D721Med (cell line): ENCODE measurements around the gene UVRAG.
"Not testable (repeated sequence)": the region's sequence is repeated elsewhere in the genome, so short reads cannot be mapped to it uniquely, and the experiment has no call there.

Source experiments
- DNase-seq: peaks from one replicate; pipeline ENCODE4 v3.0.0; 2011; ENCODE audit warnings: low spot score; ENCODE audit not compliant: insufficient read length
- FAIRE-seq: peaks from 2 replicates; lab custom pipeline; 2011; peaks lifted over from hg19 to GRCh38; lab: Jason Lieb, UNC
- TF ChIP-seq, protein P1 (sequence below): IDR thresholded peaks from 2 replicates; pipeline ENCODE4 v1.5.1; 2012; ENCODE audit warnings: mild to moderate bottlenecking, control low read depth; ENCODE audit not compliant: insufficient read depth; ENCODE audit errors: missing control alignments

Gene UVRAG

DNA sequence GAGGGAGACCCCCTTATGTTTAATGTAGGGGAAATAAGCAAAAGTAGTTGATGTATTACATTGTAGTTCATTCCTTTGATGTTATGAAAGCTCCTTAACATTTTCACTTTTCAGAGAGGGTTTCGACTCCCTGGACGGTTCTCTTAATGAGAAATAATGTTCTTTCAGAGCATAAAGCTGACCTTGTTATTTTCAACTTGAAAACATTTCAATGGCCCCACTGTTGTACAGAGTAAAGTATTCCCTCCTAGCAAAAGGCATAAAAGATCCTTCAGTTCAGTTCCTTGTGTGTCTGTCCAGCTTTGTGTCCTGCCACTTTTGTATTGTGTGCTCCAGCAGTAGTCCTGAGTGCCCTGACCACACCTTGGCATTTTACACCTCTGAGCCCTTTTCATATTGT is 63.9 kb downstream of the UVRAG start:
- no peak for FAIRE-seq
- no peak for DNase-seq
- TF ChIP-seq, protein P1, sequence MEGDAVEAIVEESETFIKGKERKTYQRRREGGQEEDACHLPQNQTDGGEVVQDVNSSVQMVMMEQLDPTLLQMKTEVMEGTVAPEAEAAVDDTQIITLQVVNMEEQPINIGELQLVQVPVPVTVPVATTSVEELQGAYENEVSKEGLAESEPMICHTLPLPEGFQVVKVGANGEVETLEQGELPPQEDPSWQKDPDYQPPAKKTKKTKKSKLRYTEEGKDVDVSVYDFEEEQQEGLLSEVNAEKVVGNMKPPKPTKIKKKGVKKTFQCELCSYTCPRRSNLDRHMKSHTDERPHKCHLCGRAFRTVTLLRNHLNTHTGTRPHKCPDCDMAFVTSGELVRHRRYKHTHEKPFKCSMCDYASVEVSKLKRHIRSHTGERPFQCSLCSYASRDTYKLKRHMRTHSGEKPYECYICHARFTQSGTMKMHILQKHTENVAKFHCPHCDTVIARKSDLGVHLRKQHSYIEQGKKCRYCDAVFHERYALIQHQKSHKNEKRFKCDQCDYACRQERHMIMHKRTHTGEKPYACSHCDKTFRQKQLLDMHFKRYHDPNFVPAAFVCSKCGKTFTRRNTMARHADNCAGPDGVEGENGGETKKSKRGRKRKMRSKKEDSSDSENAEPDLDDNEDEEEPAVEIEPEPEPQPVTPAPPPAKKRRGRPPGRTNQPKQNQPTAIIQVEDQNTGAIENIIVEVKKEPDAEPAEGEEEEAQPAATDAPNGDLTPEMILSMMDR = no peak

DNA sequence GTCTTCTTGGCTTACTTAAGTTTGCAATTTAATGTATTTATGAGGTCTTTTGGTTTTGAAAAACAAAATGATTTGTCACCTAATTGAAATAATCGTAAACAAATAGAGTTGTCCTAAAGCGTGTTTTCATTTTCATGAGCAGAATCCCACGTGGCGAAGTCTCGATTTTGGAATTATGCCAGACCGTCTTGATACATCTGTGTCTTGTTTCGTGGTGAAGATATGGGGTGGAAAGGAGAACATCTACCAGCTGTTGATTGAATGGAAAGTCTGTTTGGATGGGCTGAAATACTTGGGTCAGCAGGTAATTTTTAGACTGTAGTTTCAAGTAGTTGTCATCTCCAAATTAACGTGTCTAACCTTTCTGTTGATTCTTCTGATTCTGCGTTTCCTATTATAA is 64.7 kb downstream of the UVRAG start:
- DNase-seq (no peak), FAIRE-seq (no peak)
- TF ChIP-seq, protein P1 = no peak

DNA sequence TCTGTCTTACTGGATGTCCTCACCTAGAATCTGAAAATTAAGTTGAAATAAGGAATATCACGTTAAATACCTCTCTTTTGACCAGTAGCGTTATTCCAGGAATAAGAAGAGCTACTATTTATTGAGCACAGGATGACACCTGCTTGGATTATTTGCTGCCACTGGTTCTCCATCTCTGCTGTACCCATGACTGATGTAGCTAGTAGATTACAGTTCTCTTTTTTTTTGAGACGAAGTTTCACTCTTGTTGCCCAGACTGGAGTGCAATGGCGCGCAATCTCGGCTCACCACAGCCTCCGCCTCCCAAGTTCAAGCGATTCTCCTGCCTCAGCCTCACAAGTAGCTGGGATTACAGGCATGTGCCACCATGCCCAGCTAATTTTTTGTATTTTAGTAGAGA is 65.3 kb downstream of the UVRAG start:
- FAIRE-seq, DNase-seq: not testable (repeated sequence)

DNA sequence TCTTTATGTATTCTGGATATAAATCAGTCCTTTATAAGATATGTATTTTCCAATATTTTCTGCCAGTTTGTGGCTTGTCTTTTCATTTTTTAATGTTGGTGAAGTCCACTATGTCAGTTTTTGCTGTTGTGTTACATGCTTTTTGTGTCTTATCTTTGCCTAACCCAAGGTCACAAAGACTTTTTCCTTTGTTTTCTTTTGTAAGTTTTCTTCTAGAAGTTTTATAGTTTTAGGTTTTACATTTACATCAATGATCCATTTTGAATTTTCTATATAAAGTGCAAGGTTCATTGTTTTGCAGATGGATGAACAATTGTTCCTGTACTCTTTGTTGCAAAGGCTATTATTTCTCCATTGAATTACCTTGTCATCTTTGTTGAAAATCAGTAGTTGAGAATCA is 69.3 kb downstream of the UVRAG start:
- DNase-seq (no peak), FAIRE-seq (no peak)
- TF ChIP-seq, protein P1 = no peak

DNA sequence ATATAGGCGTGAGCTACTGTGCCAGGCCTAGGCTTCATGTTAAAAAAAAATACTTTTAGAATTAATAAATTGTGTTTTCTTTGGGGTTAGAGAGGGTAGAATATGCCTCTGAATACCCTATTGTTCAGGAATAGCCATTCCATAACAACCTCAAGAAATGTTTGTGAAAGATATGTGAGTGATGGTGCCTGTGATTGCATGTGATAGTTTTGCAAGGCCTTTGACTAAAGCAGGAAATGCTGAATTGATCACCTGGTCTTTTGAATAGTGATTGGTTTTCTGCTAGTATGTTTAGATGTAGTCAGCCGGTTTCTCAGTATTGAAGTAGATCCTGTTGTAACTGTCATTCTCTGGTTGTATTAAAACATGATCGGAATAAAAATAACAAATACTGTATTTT is 73.4 kb downstream of the UVRAG start:
- TF ChIP-seq, protein P1 = no peak
- FAIRE-seq (no peak), DNase-seq (no peak)

- TF ChIP-seq, protein P1 = no peak
- DNase-seq = no peak
- FAIRE-seq = no peak
Observed at GRCh38 chr11:75891947-75892739, 77.1 kb downstream of the UVRAG start.

- TF ChIP-seq, protein P1 = no peak
- FAIRE-seq (no peak), DNase-seq (no peak)
Observed at GRCh38 chr11:75893251-75893650, 78.2 kb downstream of the UVRAG start.
